Measurements from ENCODE around the gene BCAS3. TPM values are rescaled to one million over a fixed set of nuclear protein-coding genes. Genes with fewer than 3 reads are reported as not detected.
"Not testable (repeated sequence)": the region's sequence is repeated elsewhere in the genome, so short reads cannot be mapped to it uniquely, and the experiment has no call there.

Gene BCAS3
- total and polyA plus RNA-seq, 4 donors, result 5.8 to 24.6 (median 10.1) TPM

DNA sequence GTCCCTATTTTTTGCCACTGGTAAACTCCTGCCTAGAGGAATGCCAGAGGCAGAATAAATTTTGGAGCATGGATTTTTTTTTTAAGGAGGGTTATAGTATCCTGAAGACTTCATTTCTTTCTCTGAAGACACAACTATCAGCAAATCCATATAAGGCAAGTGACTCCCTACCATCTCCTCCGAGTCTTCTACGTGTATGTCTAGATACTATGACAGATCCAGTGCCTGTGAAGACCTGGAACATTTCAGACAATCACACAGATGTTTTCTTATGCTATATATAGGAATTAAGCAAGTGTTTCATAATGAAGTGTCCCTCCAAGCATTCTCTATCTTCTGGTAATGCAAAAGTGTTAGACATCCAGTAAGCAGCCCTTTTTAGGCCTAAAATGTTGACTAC, 466.5 kb downstream of the BCAS3 start:
- 87% methylated on average over 2 of the region's 2 CpGs for WGBS
- no peaks in the 10 kb centered on the region for H3K9me3 ChIP-seq (ENCODE audit: control insufficient read depth in 4 of 4, low read length in 3 of 4)
- DNase-seq (ENCODE audit: low spot score), result no peak
- no peaks in the 10 kb centered on the region for H3K36me3 ChIP-seq (ENCODE audit: control insufficient read depth in 4 of 4, insufficient read depth in 3 of 4, low read depth in 1 of 4, low read length in 3 of 4)
- H3K27ac ChIP-seq (ENCODE audit: low read depth in 1 of 2, low read length in 2 of 2), result no peak overlapping the region
- TF ChIP-seq YY1 (IDR thresholded peaks at IDR 0.05), result no peak
- no peak for TF ChIP-seq RAD21 (IDR thresholded peaks at IDR 0.05)
- TF ChIP-seq, protein P1, sequence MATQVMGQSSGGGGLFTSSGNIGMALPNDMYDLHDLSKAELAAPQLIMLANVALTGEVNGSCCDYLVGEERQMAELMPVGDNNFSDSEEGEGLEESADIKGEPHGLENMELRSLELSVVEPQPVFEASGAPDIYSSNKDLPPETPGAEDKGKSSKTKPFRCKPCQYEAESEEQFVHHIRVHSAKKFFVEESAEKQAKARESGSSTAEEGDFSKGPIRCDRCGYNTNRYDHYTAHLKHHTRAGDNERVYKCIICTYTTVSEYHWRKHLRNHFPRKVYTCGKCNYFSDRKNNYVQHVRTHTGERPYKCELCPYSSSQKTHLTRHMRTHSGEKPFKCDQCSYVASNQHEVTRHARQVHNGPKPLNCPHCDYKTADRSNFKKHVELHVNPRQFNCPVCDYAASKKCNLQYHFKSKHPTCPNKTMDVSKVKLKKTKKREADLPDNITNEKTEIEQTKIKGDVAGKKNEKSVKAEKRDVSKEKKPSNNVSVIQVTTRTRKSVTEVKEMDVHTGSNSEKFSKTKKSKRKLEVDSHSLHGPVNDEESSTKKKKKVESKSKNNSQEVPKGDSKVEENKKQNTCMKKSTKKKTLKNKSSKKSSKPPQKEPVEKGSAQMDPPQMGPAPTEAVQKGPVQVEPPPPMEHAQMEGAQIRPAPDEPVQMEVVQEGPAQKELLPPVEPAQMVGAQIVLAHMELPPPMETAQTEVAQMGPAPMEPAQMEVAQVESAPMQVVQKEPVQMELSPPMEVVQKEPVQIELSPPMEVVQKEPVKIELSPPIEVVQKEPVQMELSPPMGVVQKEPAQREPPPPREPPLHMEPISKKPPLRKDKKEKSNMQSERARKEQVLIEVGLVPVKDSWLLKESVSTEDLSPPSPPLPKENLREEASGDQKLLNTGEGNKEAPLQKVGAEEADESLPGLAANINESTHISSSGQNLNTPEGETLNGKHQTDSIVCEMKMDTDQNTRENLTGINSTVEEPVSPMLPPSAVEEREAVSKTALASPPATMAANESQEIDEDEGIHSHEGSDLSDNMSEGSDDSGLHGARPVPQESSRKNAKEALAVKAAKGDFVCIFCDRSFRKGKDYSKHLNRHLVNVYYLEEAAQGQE (IDR thresholded peaks at IDR 0.05), result no peak
- no peak for TF ChIP-seq FOXA2 (IDR thresholded peaks at IDR 0.05)
- TF ChIP-seq, protein P2, sequence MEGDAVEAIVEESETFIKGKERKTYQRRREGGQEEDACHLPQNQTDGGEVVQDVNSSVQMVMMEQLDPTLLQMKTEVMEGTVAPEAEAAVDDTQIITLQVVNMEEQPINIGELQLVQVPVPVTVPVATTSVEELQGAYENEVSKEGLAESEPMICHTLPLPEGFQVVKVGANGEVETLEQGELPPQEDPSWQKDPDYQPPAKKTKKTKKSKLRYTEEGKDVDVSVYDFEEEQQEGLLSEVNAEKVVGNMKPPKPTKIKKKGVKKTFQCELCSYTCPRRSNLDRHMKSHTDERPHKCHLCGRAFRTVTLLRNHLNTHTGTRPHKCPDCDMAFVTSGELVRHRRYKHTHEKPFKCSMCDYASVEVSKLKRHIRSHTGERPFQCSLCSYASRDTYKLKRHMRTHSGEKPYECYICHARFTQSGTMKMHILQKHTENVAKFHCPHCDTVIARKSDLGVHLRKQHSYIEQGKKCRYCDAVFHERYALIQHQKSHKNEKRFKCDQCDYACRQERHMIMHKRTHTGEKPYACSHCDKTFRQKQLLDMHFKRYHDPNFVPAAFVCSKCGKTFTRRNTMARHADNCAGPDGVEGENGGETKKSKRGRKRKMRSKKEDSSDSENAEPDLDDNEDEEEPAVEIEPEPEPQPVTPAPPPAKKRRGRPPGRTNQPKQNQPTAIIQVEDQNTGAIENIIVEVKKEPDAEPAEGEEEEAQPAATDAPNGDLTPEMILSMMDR (IDR thresholded peaks at IDR 0.05; ENCODE audit: low read depth, low read length, missing input control), result no peak
- TF ChIP-seq HNF4G (IDR thresholded peaks at IDR 0.05), result no peak
- TF ChIP-seq FOXA1 (IDR thresholded peaks at IDR 0.05), result no peak
- TF ChIP-seq RXRA (IDR thresholded peaks at IDR 0.05), result no peak
- no peak for TF ChIP-seq NR2F2 (IDR thresholded peaks at IDR 0.05)
- no peaks in the 10 kb centered on the region for H3K27me3 ChIP-seq (ENCODE audit: control insufficient read depth in 4 of 4, insufficient read depth in 4 of 4, low read length in 3 of 4)
- no peaks in the 10 kb centered on the region for H3K4me1 ChIP-seq (ENCODE audit: control insufficient read depth in 4 of 4, insufficient read depth in 4 of 4, low read length in 3 of 4)
- H3K9ac ChIP-seq (ENCODE audit: low read depth in 1 of 2, low read length in 2 of 2), result no peak overlapping the region
- no peak overlapping the region for H3K4me3 ChIP-seq (ENCODE audit: low read depth in 1 of 3, low read length in 3 of 3)

DNA sequence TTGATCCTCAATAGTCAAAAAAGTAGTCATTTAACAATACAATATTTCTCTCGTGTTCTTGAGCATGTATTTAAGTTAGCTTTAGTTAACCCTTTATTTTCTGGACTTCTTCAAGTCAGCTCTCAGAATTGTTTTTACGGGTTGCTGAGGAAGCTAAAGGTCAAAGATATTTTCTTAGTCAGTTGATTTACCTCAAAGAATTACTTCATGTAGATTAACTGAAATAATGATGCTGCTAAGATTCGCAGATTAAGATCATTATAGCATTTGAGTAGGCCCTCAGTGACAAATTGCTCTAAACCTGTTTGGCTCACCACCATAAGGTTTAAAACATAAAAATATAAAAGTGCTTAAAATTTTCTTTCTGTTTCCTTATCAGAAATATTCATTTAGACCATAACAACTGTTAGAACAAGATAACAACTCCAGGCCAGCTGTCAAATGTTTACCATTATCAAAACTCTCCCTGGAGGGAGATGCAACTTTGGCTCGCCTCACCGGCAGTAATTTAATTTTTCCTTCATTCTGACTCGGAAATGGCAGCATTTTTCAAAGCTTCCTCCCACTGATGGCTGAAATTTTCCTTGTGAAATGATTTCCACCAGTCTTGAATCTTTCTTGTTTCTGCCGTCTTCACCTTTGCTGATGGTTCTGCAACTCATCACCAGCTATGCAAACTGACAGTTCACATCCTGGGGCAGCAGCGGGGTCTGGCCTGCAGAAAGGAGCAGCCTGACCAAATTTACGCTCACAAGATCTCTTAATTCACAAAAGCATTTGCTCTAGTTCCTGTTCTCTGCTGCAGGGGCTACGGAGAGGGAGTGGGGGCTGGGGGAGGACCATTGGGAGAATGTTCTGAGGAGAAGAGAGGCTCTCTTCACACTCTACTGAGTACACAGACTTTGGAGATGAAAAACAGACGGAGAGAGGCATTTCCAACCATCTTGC, 467.2 kb downstream of the BCAS3 start:
- peak in 1 of 2 donors; percentile 22 for TF ChIP-seq RAD21 (IDR thresholded peaks at IDR 0.05)
- TF ChIP-seq FOXA1 (IDR thresholded peaks at IDR 0.05), result no peak
- peak; percentile 40 for DNase-seq (ENCODE audit: low spot score)
- no peak overlapping the region for H3K27ac ChIP-seq (ENCODE audit: low read depth in 1 of 2, low read length in 2 of 2)
- WGBS, result 74% methylated on average over 11 of the region's 11 CpGs
- no peak overlapping the region for H3K9ac ChIP-seq (ENCODE audit: low read depth in 1 of 2, low read length in 2 of 2)
- no peaks in the 10 kb centered on the region for H3K36me3 ChIP-seq (ENCODE audit: control insufficient read depth in 4 of 4, insufficient read depth in 3 of 4, low read depth in 1 of 4, low read length in 3 of 4)
- H3K27me3 ChIP-seq (ENCODE audit: control insufficient read depth in 4 of 4, insufficient read depth in 4 of 4, low read length in 3 of 4), result no peaks in the 10 kb centered on the region
- no peaks in the 10 kb centered on the region for H3K4me1 ChIP-seq (ENCODE audit: control insufficient read depth in 4 of 4, insufficient read depth in 4 of 4, low read length in 3 of 4)
- H3K9me3 ChIP-seq (ENCODE audit: control insufficient read depth in 4 of 4, low read length in 3 of 4), result no peaks in the 10 kb centered on the region
- H3K4me3 ChIP-seq (ENCODE audit: low read depth in 1 of 3, low read length in 3 of 3), result no peak overlapping the region

DNA sequence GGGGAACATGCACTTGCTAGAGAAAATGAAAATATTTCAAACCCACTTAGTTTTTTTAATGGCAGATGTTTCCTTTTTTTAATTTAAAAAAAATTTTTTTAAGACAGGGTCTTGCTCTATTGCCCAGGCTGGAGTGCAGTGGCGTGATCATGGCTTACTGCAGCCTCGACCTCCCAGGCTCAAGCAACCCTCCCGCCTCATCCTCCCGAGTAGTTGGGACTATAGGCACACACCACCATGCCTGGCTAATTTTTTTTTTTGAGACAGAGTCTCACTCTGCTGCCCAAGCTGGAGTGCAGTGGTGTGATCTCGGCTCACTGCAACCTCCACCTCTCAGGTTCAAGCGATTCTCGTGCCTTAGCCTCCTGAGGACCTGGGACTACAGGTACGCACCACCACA, 469.2 kb downstream of the BCAS3 start:
- WGBS, result 97% methylated on average over 8 of the region's 8 CpGs
- not testable (repeated sequence) for H3K4me1 ChIP-seq (ENCODE audit: control insufficient read depth in 4 of 4, insufficient read depth in 4 of 4, low read length in 3 of 4); H3K27ac ChIP-seq (ENCODE audit: low read depth in 1 of 2, low read length in 2 of 2)

More for the DNA sequence above, 469.2 kb downstream of the BCAS3 start:
- not testable (repeated sequence) for H3K4me3 ChIP-seq (ENCODE audit: low read depth in 1 of 3, low read length in 3 of 3); H3K9me3 ChIP-seq (ENCODE audit: control insufficient read depth in 4 of 4, low read length in 3 of 4); DNase-seq (ENCODE audit: low spot score); H3K36me3 ChIP-seq (ENCODE audit: control insufficient read depth in 4 of 4, insufficient read depth in 3 of 4, low read depth in 1 of 4, low read length in 3 of 4); H3K27me3 ChIP-seq (ENCODE audit: control insufficient read depth in 4 of 4, insufficient read depth in 4 of 4, low read length in 3 of 4); H3K9ac ChIP-seq (ENCODE audit: low read depth in 1 of 2, low read length in 2 of 2)
